ENCODE data around the gene TTC7B.

TTC7B gene

DNA sequence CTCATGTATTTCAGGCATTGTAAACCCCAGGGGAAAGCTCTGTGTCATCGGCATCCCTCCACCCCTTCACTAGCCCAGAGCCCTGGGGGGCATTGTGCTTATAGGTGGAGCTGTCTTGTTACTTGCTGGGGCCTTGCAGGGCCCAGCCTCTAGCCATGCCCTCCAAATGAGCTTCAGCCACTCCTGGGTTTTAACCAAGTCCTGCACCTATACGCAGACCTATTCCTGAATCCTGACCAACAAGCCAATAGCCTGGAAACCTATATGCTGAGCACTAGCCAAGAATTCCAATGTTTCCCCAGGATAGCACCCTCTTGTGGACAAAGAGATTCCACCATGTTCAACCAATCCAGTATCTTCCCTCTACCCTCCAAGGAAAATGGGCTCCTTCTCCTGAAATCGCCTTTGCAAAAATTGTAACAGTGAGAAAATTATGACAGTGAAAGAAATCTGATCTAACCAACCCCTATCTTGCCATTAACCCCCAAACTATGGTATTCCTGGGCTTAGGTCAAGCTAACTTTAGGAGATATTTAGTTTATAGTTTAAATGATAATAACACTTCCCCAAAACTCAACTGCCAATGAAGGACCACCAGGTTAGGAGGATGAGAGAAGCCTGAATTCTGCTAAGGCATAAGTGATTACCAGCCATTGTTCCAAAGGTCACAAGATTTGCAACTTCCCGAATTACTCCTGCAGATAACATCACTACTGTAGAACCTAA, 55.5 kb downstream of the TTC7B start:
- H3K9me3 ChIP-seq (ENCODE audit: control insufficient read depth, low read length) = no peaks in the 10 kb centered on the region
- TF ChIP-seq, protein P1, sequence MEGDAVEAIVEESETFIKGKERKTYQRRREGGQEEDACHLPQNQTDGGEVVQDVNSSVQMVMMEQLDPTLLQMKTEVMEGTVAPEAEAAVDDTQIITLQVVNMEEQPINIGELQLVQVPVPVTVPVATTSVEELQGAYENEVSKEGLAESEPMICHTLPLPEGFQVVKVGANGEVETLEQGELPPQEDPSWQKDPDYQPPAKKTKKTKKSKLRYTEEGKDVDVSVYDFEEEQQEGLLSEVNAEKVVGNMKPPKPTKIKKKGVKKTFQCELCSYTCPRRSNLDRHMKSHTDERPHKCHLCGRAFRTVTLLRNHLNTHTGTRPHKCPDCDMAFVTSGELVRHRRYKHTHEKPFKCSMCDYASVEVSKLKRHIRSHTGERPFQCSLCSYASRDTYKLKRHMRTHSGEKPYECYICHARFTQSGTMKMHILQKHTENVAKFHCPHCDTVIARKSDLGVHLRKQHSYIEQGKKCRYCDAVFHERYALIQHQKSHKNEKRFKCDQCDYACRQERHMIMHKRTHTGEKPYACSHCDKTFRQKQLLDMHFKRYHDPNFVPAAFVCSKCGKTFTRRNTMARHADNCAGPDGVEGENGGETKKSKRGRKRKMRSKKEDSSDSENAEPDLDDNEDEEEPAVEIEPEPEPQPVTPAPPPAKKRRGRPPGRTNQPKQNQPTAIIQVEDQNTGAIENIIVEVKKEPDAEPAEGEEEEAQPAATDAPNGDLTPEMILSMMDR (IDR thresholded peaks at IDR 0.05) = peak; percentile 45
- H3K79me2 ChIP-seq = peaks cover 8% of the 10 kb centered on the region
- H3K4me1 ChIP-seq = peaks cover 5% of the 10 kb centered on the region
- no peak overlapping the region for H3K4me2 ChIP-seq (ENCODE audit: low read length)
- H3K27me3 ChIP-seq (ENCODE audit: control insufficient read depth, insufficient read depth, low read length) = no peaks in the 10 kb centered on the region
- no peak overlapping the region for H3K4me3 ChIP-seq (ENCODE audit: low read depth, low read length)
- no peak overlapping the region for H3K9ac ChIP-seq
- H3K36me3 ChIP-seq (ENCODE audit: control insufficient read depth, insufficient read depth, low read length) = no peaks in the 10 kb centered on the region
- no peak overlapping the region for H3K27ac ChIP-seq
- H2AFZ ChIP-seq = no peak overlapping the region

DNA sequence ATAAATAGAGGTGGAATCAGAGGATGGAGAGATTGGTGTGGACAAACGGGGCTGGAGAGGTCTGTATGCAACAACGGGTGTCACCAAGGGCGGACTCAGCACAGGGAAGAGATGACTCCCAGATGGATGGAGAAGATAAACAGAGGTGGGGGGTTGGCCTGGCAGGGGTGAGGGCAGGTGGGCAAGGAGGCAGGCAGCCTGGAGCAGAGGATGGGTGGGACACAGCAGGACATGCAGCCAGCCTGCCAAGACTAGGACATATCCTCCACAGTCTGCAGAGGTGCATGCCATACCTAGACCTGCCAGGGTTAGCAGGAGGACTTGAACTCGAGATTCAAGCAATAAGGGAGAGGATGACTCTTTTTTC, 56.2 kb downstream of the TTC7B start:
- Histone ChIP-seq H3K36me3 (ENCODE audit: control insufficient read depth, insufficient read depth, low read length) (no peaks in the 10 kb centered on the region), H3K4me3 (ENCODE audit: low read depth, low read length) (no peak overlapping the region), H3K27me3 (ENCODE audit: control insufficient read depth, insufficient read depth, low read length) (no peaks in the 10 kb centered on the region), H3K4me1 (peaks cover 5% of the 10 kb centered on the region), H2AFZ (no peak overlapping the region), H3K27ac (no peak overlapping the region), H3K79me2 (peaks cover 8% of the 10 kb centered on the region), H3K9ac (no peak overlapping the region), H3K9me3 (ENCODE audit: control insufficient read depth, low read length) (no peaks in the 10 kb centered on the region), H3K4me2 (ENCODE audit: low read length) (no peak overlapping the region)
- TF ChIP-seq, protein P1 (IDR thresholded peaks at IDR 0.05) = no peak

DNA sequence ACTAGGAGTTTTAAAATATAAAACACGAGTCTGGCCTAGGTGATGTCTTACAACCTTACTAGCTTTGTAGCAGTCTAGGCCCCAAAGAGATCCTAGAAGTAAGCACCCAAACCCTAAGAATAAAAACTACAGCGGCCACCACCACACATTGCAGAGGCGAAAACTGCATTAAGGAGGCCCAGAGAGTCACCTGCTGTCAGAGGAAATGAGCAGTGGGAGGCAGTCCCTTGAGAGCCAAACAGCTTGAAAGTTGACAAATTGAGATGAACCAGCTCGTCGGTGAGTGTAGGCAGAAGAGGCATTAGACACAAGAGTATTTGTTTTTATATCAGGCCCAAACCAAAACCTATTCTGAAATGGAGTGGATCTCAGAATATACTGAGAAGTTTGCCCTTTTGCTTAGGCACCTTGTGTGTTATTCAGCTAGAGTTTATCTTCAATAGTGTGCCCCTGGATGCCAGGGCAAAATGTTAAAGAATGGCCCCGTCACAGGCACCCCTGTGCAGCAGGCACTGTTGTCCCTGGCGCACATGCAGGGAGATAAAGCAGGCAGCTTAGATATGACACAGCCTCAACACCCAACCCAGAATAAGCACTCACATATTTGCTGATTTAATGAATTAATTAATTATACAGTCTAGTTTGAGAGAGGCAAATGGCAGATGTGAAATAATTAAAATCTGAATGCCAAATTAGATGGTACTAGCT, 56.7 kb downstream of the TTC7B start:
- no peaks in the 10 kb centered on the region for H3K27me3 ChIP-seq (ENCODE audit: control insufficient read depth, insufficient read depth, low read length)
- TF ChIP-seq, protein P1 (IDR thresholded peaks at IDR 0.05) = no peak
- peak overlapping the region; percentile 79 for H3K27ac ChIP-seq
- no peaks in the 10 kb centered on the region for H3K36me3 ChIP-seq (ENCODE audit: control insufficient read depth, insufficient read depth, low read length)
- H3K4me3 ChIP-seq (ENCODE audit: low read depth, low read length) = no peak overlapping the region
- no peak overlapping the region for H3K9ac ChIP-seq
- peak overlapping the region; percentile 92 for H2AFZ ChIP-seq
- no peak overlapping the region for H3K4me2 ChIP-seq (ENCODE audit: low read length)
- H3K4me1 ChIP-seq = peaks cover 5% of the 10 kb centered on the region
- H3K79me2 ChIP-seq = peaks cover 8% of the 10 kb centered on the region
- no peaks in the 10 kb centered on the region for H3K9me3 ChIP-seq (ENCODE audit: control insufficient read depth, low read length)

DNA sequence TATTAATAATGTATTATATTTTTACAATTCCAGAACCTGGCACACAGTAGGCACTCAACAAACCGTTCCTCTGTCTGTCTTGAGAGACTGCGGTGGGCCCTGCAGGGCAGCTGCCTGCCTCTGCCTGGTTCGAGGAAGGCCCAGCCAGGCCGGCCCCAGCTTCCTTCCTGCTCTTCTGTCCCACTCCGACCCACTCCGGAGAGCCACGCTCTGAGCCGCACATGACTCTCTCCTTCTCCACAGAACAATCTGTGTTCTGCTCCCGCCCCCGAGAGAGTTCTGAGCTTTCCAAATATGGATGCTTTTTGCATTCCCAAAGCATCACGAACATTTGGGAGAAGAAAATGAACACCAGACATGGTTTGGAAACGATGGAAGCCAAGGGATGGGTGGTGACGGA, 57.3 kb downstream of the TTC7B start:
- H3K36me3 ChIP-seq (ENCODE audit: control insufficient read depth, insufficient read depth, low read length) = no peaks in the 10 kb centered on the region
- H3K27me3 ChIP-seq (ENCODE audit: control insufficient read depth, insufficient read depth, low read length) = no peaks in the 10 kb centered on the region
- H3K9me3 ChIP-seq (ENCODE audit: control insufficient read depth, low read length) = no peaks in the 10 kb centered on the region
- peak overlapping the region; percentile 92 for H2AFZ ChIP-seq
- peak overlapping the region; percentile 93 for H3K4me2 ChIP-seq (ENCODE audit: low read length)
- TF ChIP-seq, protein P1 (IDR thresholded peaks at IDR 0.05) = no peak
- peak overlapping the region; percentile 64 for H3K4me3 ChIP-seq (ENCODE audit: low read depth, low read length)
- peaks cover 8% of the 10 kb centered on the region for H3K79me2 ChIP-seq
- H3K27ac ChIP-seq = peak overlapping the region; percentile 79
- H3K9ac ChIP-seq = peak overlapping the region; percentile 49
- H3K4me1 ChIP-seq = peaks cover 5% of the 10 kb centered on the region

All from parathyroid adenoma (tissue), 2 donors.